HG03097 (cell line): Measurements from ENCODE around the gene ASPHD1.
"Not testable (repeated sequence)": the region's sequence is repeated elsewhere in the genome, so short reads cannot be mapped to it uniquely, and the experiment has no call there.

Experiments
- ATAC-seq: cut with Tn5 transposase; IDR thresholded peaks from one replicate; pipeline ENCODE4 v1.9.1; 2021; ENCODE audit not compliant: unreplicated experiment, low FRiP score

The ASPHD1 gene

GRCh38 chr16:29877266-29877961, 22.9 kb upstream of the ASPHD1 start:
- ATAC-seq, result no peak

- no peak for ATAC-seq
These were observed 22.1 kb upstream of the ASPHD1 start for GRCh38 chr16:29878172-29878571.

DNA sequence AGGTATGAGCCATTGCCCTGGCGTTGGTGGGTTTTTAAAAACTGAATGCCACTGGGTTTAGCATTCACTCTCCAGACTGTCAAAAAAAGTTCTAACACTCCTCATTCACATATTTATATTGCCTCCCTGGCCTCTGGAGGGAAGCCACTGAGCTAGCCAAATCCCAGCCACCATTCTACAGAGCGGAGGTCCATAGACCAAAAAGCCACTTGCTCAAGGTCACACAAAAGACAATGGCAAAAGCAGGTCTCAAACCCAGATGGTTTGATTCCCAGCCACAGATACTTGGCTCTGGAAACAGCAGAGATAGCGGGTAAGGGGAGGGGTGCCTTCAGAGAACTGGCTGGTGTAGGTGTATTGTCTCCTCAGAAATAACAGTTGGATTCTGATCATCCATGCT, 19.2 kb upstream of the ASPHD1 start:
- ATAC-seq, result no peak

DNA sequence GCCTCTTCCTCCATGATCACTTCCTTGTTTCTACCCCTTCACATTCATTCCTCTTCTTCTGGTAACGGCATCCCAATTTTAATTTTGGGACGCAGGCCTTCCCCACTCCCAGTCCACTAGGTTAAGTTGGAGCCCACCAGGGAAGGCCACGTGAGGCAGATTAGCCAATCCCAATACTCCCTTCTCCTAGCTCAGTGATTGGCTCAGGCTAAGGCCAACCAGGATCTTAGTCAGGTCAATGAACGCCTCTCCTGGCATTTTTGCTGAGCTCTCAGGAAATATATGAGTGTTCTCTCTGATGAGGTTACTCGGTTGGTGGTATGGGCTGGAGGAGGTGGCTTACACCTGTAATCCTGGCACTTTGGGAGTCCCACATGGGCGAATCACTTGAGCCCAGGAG, 16.3 kb upstream of the ASPHD1 start:
- ATAC-seq, result no peak

DNA sequence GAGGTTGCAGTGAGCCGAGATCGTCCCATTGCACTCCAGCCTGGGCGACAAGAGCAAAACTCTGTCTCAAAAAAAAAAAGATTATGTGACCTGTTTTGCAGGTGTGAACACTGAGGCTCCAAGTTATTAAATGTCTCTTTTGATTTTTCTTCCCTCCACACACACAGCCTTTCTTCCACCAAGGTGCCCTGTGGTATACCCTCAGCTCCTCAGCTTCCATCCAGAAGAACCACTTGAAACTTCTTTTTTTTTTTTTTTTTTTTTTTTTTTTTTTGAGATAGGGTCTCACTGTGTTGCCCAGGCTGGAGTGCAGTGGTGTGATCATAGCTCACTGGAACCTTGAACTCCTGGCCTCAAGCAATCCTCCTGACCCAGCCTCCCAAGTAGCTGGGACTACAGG, 10.9 kb upstream of the ASPHD1 start:
- not testable (repeated sequence) for ATAC-seq

- no peak for ATAC-seq
These were observed 8.5 kb upstream of the ASPHD1 start for GRCh38 chr16:29891525-29892457.

DNA sequence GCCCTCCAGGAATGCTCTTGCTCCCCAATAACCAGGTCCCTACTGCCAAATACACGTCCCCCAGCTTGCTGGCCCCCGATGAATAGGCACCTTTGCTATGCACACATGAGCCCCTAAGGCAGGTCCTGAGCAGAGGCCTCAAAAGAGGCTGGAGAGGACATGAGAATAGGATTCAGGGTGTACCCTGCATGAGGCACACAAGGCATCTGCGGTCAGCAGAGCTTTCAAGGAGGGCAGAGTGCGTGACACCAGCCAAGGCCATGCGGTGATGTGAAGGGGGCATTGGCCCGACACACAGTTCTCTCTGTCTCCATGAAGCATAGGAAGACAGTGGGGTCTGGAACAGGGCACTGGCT, 7.9 kb upstream of the ASPHD1 start:
- no peak for ATAC-seq

DNA sequence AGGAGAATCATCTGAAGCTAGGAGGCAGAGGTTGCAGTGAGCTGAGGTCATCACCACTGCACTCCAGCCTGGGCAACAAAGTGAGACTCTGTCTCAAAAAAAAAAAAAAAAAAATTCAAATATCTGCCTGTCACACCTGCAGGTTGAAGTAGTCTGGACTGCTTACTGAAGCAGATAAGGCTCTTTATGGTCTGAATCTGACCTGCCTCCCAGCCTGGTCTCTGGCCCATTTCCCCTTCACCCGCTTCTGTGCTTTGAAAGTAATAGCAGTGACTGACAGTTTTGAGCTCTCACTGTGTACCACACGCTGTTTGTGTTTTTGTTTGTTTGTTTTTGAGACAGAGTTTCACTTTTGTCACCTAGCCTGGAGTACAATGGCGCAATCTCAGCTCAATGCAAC, 6.7 kb upstream of the ASPHD1 start:
- ATAC-seq, result no peak

DNA sequence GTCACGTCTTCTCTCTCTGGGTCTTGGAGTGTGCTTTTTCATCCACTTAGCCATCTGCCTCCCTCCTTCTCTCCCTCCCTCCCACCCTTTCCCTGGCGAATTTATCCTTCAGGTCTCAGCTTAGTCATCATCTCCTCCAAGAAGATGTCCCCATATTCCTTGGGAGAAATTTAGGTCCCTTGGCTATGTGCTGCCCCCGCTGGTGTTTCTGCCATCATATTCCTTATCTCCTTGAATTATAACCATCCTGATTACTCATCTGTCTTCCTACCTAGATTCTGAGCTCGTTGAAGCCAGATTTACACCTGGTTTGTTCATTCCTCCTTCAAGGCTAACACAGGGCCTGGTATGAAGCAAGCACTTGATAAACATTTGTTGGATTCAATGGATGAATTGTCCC, 5.9 kb upstream of the ASPHD1 start:
- ATAC-seq, result no peak

DNA sequence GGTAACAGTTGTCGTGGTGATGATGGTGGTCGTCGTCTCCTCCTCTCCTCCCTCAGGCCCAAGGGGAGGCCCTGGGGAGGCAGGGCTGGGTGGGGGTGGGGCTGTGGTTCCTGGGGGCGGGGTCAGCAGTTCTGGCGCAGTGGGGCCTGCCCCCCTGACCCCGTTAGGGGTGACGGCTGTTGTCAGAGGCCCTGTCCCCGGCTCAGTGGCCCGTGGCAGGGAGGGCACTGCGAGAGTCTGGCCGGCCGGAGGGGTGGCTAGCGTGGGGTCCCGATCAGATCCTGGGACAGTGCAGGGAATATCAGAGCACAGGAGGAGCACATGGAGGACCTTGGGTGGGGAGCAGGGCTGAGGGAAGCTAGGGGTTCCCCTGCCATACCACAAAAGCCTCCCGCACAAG, 3.4 kb upstream of the ASPHD1 start:
- ATAC-seq, result no peak

- ATAC-seq, result no peak
These were observed 3.0 kb upstream of the ASPHD1 start for GRCh38 chr16:29897333-29897732.

- no peak for ATAC-seq
These were observed 2.0 kb upstream of the ASPHD1 start for GRCh38 chr16:29898135-29898803.

GRCh38 chr16:29898804-29899515, 1.3 kb upstream of the ASPHD1 start:
- no peak for ATAC-seq

DNA sequence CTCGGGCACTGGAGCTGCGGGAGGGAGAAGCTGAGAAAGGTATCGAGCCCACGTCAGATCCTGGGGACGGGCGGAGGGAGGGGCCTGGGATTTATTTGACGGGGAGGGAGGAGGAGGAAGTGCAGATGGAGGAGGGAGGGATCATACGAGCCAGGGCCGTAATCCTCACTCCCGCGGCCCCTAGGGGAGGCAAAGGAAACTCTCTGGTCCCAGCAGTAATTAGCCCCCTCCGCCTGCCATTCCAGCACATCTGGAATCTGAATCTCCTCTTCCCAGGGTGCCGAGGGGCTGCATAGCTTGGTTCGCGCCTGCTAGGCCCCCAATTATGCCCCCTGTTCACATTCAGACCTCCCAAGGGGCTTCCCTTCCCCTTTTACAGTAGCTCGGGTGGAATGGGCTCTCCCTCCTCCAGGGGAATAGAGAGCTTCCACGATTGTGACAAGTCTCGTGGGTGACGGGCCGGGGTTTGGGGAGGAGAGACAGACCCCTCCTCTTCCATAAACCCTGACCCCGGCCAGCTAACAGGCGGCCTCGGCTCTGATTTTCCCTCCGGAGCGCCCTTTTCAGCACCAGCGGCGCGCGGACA, 679 bp upstream of the ASPHD1 start, which contains the start of gene SEZ6L2:
Gene SEZ6L2, minus strand, starts transcription at position 35 of the 586 bp plus-strand sequence. CDS start 531 bp downstream, outside the sequence.
- ATAC-seq, result peak; percentile 48

- no peak for ATAC-seq
These were observed 759 bp downstream of the ASPHD1 start for GRCh38 chr16:29900888-29901606.

DNA sequence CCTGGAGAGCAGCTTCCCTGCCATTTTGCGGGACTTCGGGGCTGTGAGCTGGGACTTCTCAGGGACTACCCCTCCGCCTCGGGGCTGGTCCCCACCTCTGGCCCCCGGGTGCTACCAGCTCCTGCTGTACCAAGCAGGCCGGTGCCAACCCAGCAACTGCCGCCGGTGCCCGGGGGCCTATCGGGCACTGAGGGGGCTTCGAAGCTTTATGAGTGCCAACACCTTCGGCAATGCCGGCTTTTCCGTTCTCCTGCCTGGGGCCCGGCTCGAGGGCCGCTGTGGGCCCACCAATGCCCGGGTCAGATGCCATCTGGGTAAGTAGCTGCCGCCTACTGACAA, 1.3 kb downstream of the ASPHD1 start:
- no peak for ATAC-seq

DNA sequence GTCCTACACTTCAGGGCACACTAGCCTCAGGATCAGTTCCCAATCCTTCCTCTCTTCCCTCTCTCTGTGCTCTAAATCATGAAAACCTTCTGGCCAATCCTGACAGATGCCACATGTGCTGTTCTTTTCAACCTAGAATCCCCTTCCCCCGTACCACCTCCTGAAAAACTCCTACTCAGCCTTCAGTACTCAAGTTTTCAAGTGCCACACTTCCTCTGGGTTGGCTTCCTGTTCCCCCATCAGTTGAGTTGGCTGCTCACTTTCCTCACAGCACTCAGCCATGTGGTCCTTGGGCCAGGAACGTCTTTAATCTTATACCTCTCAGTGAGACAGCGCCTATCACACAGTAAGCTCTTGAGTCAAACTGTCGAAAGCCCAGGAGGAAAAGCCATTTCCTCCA, 3.3 kb downstream of the ASPHD1 start:
- ATAC-seq, result no peak

GRCh38 chr16:29904947-29905346, 4.7 kb downstream of the ASPHD1 start:
- ATAC-seq, result no peak

GRCh38 chr16:29905668-29906067, 5.4 kb downstream of the ASPHD1 start:
- no peak for ATAC-seq
